Neural crest cell (in vitro differentiated cells): ENCODE measurements around the gene ST7L. TPM values are rescaled to one million over a fixed set of nuclear protein-coding genes. Genes with fewer than 3 reads are reported as not detected.
"Not testable (repeated sequence)": the region's sequence is repeated elsewhere in the genome, so short reads cannot be mapped to it uniquely, and the experiment has no call there.

Experiments
- DNase-seq: peaks from one replicate; pipeline ENCODE4 v3.0.0; 2021; ENCODE audit warnings: low read depth, mixed read lengths, low spot score
- H3K27ac Mint-ChIP-seq: one replicate; pipeline ENCODE4 v1.8.0; 2021; ENCODE audit warnings: mild to moderate bottlenecking, mixed read lengths; ENCODE audit not compliant: unreplicated experiment
- H3K27me3 Mint-ChIP-seq: 2 replicates; pipeline ENCODE4 v1.8.0; 2021; ENCODE audit warnings: low read depth, mild to moderate bottlenecking, mixed read lengths
- H3K36me3 Mint-ChIP-seq: 2 replicates; pipeline ENCODE4 v1.8.0; 2021; ENCODE audit warnings: low read depth, mild to moderate bottlenecking, mixed read lengths
- H3K4me1 Mint-ChIP-seq: 2 replicates; pipeline ENCODE4 v1.8.0; 2021; ENCODE audit warnings: mixed read lengths
- H3K4me3 Mint-ChIP-seq: one replicate; pipeline ENCODE4 v1.8.0; 2021; ENCODE audit warnings: mild to moderate bottlenecking, mixed read lengths
- H3K9me3 Mint-ChIP-seq: 2 replicates; pipeline ENCODE4 v1.8.0; 2021; ENCODE audit warnings: mixed read lengths
- CTCF ChIP-seq: fragments of 200-600 bp; sonication (generic); conservative IDR thresholded peaks from 2 replicates; pipeline ENCODE4 v1.5.0; 2021; ENCODE audit warnings: antibody characterized with exemption, mild to moderate bottlenecking
- total RNA-seq: library from RNA; stranded (reverse); gene quantifications from 2 replicates; pipeline ENCODE4 v1.2.1, GENCODE V29; 2021

The ST7L gene
- total RNA-seq, 1 donor from 2014 or later = 20.4 TPM

- DNase-seq = no peak
- Mint-ChIP-seq H3K36me3 (no peaks in the 10 kb centered on the region), H3K4me3 (no peak overlapping the region), H3K9me3 (no peaks in the 10 kb centered on the region), H3K27me3 (peaks cover 12% of the 10 kb centered on the region), H3K4me1 (no peaks in the 10 kb centered on the region), H3K27ac (no peak overlapping the region)
- no peak for TF ChIP-seq CTCF
Observed at GRCh38 chr1:112492076-112492475, 126.9 kb downstream of the ST7L start.

GRCh38 chr1:112488141-112488540 lies 130.8 kb downstream of the ST7L start:
- Mint-ChIP-seq H3K4me1 (no peaks in the 10 kb centered on the region), H3K27ac (no peak overlapping the region), H3K27me3 (peaks cover 3% of the 10 kb centered on the region), H3K9me3 (no peaks in the 10 kb centered on the region), H3K4me3 (no peak overlapping the region), H3K36me3 (no peaks in the 10 kb centered on the region)
- TF ChIP-seq CTCF = no peak
- DNase-seq = no peak

GRCh38 chr1:112487686-112488085 lies 131.3 kb downstream of the ST7L start:
- not testable (repeated sequence) for H3K9me3 Mint-ChIP-seq, H3K4me3 Mint-ChIP-seq, H3K36me3 Mint-ChIP-seq, H3K27me3 Mint-ChIP-seq, H3K27ac Mint-ChIP-seq, DNase-seq, H3K4me1 Mint-ChIP-seq

GRCh38 chr1:112486063-112486462 lies 132.9 kb downstream of the ST7L start:
- not testable (repeated sequence) for H3K4me1 Mint-ChIP-seq, DNase-seq, H3K4me3 Mint-ChIP-seq, H3K27ac Mint-ChIP-seq, H3K36me3 Mint-ChIP-seq, H3K9me3 Mint-ChIP-seq, H3K27me3 Mint-ChIP-seq

GRCh38 chr1:112478314-112478713 lies 140.6 kb downstream of the ST7L start:
- Mint-ChIP-seq H3K27me3 (peaks cover 6% of the 10 kb centered on the region), H3K36me3 (peaks cover 19% of the 10 kb centered on the region), H3K9me3 (peaks cover 17% of the 10 kb centered on the region)

GRCh38 chr1:112477550-112477949 lies 141.4 kb downstream of the ST7L start:
- no peak for TF ChIP-seq CTCF
- Mint-ChIP-seq H3K27me3 (peaks cover 2% of the 10 kb centered on the region), H3K9me3 (peaks cover 17% of the 10 kb centered on the region), H3K27ac (no peak overlapping the region), H3K36me3 (peaks cover 19% of the 10 kb centered on the region), H3K4me1 (no peaks in the 10 kb centered on the region), H3K4me3 (no peak overlapping the region)
- DNase-seq = no peak

More at GRCh38 chr1:112478314-112478713, 140.6 kb downstream of the ST7L start:
- Mint-ChIP-seq H3K27ac (no peak overlapping the region), H3K4me1 (no peaks in the 10 kb centered on the region), H3K4me3 (no peak overlapping the region)
- no peak for TF ChIP-seq CTCF
- DNase-seq = no peak

Other genes starting within 250 kb of the ST7L start
- gene CTTNBP2NL, start 222.9 kb downstream of the ST7L start, total RNA-seq = 39.0 and 43.6 TPM in 2 replicates
- 1.3 and 1.5 TPM in 2 replicates for gene WNT2B, start 110.2 kb downstream of the ST7L start, total RNA-seq
- 130 and 131 TPM in 2 replicates for gene CAPZA1, start 691 bp upstream of the ST7L start, total RNA-seq
- gene MOV10, start 55.5 kb upstream of the ST7L start, total RNA-seq = 74.9 and 77.2 TPM in 2 replicates
- gene RHOC, start 88.0 kb upstream of the ST7L start, total RNA-seq = 114 and 125 TPM in 2 replicates
- 1.1 and 1.4 TPM in 2 replicates for gene PPM1J, start 96.2 kb upstream of the ST7L start, total RNA-seq